DLD1 (cell line): ENCODE data around the gene CCDC117.
"Not testable (repeated sequence)": the region's sequence is repeated elsewhere in the genome, so short reads cannot be mapped to it uniquely, and the experiment has no call there.

Source experiments
- in situ Hi-C: cut with HindIII; loops from 2 replicates; pipeline ENCODE4 v1.10.0; 2017; ENCODE audit warnings: low sequenced_read_pairs

The CCDC117 gene

GRCh38 chr22:28772633-28773460, at the start of gene CCDC117:
Gene CCDC117 (plus strand): TSS chr22:28772695. CDS start chr22:28772850, 155 bp downstream.
- in situ Hi-C loops, result no loop called here

GRCh38 chr22:28728002-28728401, 44.5 kb upstream of the CCDC117 start:
- in situ Hi-C loops, result no loop called here

- in situ Hi-C loops, result no loop called here
These were observed 43.7 kb upstream of the CCDC117 start for GRCh38 chr22:28728621-28729313.

GRCh38 chr22:28730179-28730578, 42.3 kb upstream of the CCDC117 start:
- in situ Hi-C loops, result no loop called here

- in situ Hi-C loops, result no loop called here
These were observed 38.1 kb upstream of the CCDC117 start for GRCh38 chr22:28734393-28734792.

GRCh38 chr22:28736301-28737155, 36.0 kb upstream of the CCDC117 start:
- in situ Hi-C loops, result no loop called here

- in situ Hi-C loops, result no loop called here
These were observed 34.8 kb upstream of the CCDC117 start for GRCh38 chr22:28737701-28738100.

GRCh38 chr22:28738876-28739275, 33.6 kb upstream of the CCDC117 start:
- in situ Hi-C loops, result not testable (repeated sequence)

- in situ Hi-C loops, result no loop called here
These were observed 31.2 kb upstream of the CCDC117 start for GRCh38 chr22:28741200-28741784.

- in situ Hi-C loops, result no loop called here
These were observed 30.5 kb upstream of the CCDC117 start, which contains the start of the genes CHEK2 and HSCB for GRCh38 chr22:28741785-28742561. Gene CHEK2 (minus strand): TSS chr22:28741820. CDS start chr22:28734721, 7,099 bp downstream. Gene HSCB (plus strand): TSS chr22:28742039. CDS start chr22:28742096, 57 bp downstream.

GRCh38 chr22:28742562-28742962, 29.9 kb upstream of the CCDC117 start:
- in situ Hi-C loops, result no loop called here

GRCh38 chr22:28743852-28744251, 28.6 kb upstream of the CCDC117 start:
- in situ Hi-C loops, result no loop called here

- in situ Hi-C loops, result no loop called here
These were observed 22.0 kb upstream of the CCDC117 start for GRCh38 chr22:28750471-28750881.

GRCh38 chr22:28754512-28754911, 18.0 kb upstream of the CCDC117 start:
- in situ Hi-C loops, result not testable (repeated sequence)

GRCh38 chr22:28759861-28760560, 12.5 kb upstream of the CCDC117 start:
- in situ Hi-C loops, result no loop called here

GRCh38 chr22:28761449-28761755, 11.1 kb upstream of the CCDC117 start:
- in situ Hi-C loops, result no loop called here

- in situ Hi-C loops, result not testable (repeated sequence)
These were observed 10.5 kb upstream of the CCDC117 start for GRCh38 chr22:28762000-28762399.

GRCh38 chr22:28766628-28767027, 5.9 kb upstream of the CCDC117 start:
- in situ Hi-C loops, result no loop called here

- in situ Hi-C loops, result no loop called here
These were observed 3.6 kb upstream of the CCDC117 start for GRCh38 chr22:28768701-28769393.
